ENCODE results near the gene RNASE4. TPM values are rescaled to one million over a fixed set of nuclear protein-coding genes. Genes with fewer than 3 reads are reported as not detected.

Gene RNASE4
- total RNA-seq, 1 experiment from 2014 or later: 3.9 TPM

DNA sequence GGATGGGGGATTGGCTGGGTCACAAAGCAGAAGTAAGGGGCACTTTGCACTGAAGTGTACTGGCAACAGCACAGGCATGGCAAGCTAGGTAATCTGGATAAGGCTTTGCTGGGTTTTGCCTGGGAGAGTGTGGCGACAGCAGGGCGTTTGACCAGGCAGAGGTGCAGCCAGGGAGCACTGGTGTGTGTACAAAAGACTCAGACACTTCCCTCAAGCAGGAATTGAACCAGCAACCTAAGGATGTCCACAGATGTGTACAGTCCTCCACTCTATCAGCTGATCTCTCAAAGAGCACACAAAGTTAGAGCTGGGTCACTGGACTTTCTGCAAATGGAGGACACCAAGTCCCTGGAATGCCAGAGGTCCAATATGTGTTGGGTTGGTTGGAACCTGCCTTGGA is 15.4 kb upstream of the RNASE4 start:
- DNase-seq (ENCODE audit: low read depth, low spot score): no peak
- CTCF ChIA-PET: interaction anchor here (1.3 to 1.8 kb wide), 2 partner anchors 11 to 12 kb away, joined by 4 to 7 read pairs; no protein-coding TSS in a partner anchor
- no peak for TF ChIP-seq POLR2A (IDR thresholded peaks at IDR 0.05; ENCODE audit: borderline replicate concordance, extremely low read depth, insufficient read depth, insufficient read length)
- no peak for TF ChIP-seq JUND (IDR thresholded peaks at IDR 0.05)
- TF ChIP-seq TCF7L2 (IDR thresholded peaks at IDR 0.05; ENCODE audit: borderline replicate concordance, extremely low read depth, insufficient read depth, insufficient read length): no peak
- no peak for TF ChIP-seq ZBTB33 (IDR thresholded peaks at IDR 0.05; ENCODE audit: extremely low read depth, insufficient replicate concordance, low read length)
- TF ChIP-seq SRF (IDR thresholded peaks at IDR 0.05; ENCODE audit: low read depth): no peak
- TF ChIP-seq, protein P1, sequence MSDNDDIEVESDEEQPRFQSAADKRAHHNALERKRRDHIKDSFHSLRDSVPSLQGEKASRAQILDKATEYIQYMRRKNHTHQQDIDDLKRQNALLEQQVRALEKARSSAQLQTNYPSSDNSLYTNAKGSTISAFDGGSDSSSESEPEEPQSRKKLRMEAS (IDR thresholded peaks at IDR 0.05): no peak
- TF ChIP-seq FOSL1 (IDR thresholded peaks at IDR 0.05; ENCODE audit: low read depth): no peak
- no peak for TF ChIP-seq EGR1 (IDR thresholded peaks at IDR 0.05; ENCODE audit: low read depth)
- TF ChIP-seq POLR2AphosphoS5 (IDR thresholded peaks at IDR 0.05; ENCODE audit: low read depth, low read length): no peak
- TF ChIP-seq CBX3 (IDR thresholded peaks at IDR 0.05; ENCODE audit: low read depth): no peak
- TF ChIP-seq CTCF (IDR thresholded peaks at IDR 0.05 in 2 of 3, conservative IDR thresholded peaks at IDR 0.05 in 1 of 3; ENCODE audit: borderline replicate concordance in 1 of 3, insufficient read depth in 1 of 3, low read depth in 2 of 3, low read length in 2 of 3): no peak
- TF ChIP-seq ZNF274 (IDR thresholded peaks at IDR 0.05; ENCODE audit: low read depth, low read length): no peak
- no peak for TF ChIP-seq CEBPB (IDR thresholded peaks at IDR 0.05; ENCODE audit: low read depth)

More for the DNA sequence above, 15.4 kb upstream of the RNASE4 start:
- H3K9me2 ChIP-seq (ENCODE audit: insufficient read depth): no peaks in the 10 kb centered on the region
- no peak overlapping the region for H3K4me2 ChIP-seq (ENCODE audit: low read length)
- no peaks in the 10 kb centered on the region for H3K27me3 ChIP-seq (ENCODE audit: insufficient read depth, low read length)
- no peak overlapping the region for H2AFZ ChIP-seq (ENCODE audit: low read depth, low read length, poor library complexity, severe bottlenecking)
- H3K79me2 ChIP-seq (ENCODE audit: insufficient read depth, low read length): no peaks in the 10 kb centered on the region
- H4K20me1 ChIP-seq (ENCODE audit: insufficient read depth): no peaks in the 10 kb centered on the region
- H3K9me3 ChIP-seq (ENCODE audit: control insufficient read depth in 1 of 2, insufficient read depth in 1 of 2, low read depth in 1 of 2, low read length in 2 of 2): no peaks in the 10 kb centered on the region
- no peak overlapping the region for H3K27ac ChIP-seq (ENCODE audit: low read depth, low read length)
- ChIA-PET POLR2A (no interaction called here), RAD21 (ENCODE audit: low non-redundant PET in 1 of 2, low total read pairs in 2 of 2, uncharacterized antibody in 2 of 2, unreplicated experiment in 2 of 2) (no interaction called here)
- H3K4me1 ChIP-seq (ENCODE audit: control insufficient read depth in 1 of 2, insufficient read depth in 2 of 2, low read length in 2 of 2): peaks cover under 1 to 4% of the 10 kb centered on the region in 2 experiments; a peak in 3 of 4 replicates
- peak; percentile 65; the same call in 1 of the 2 replicates for ATAC-seq
- intact Hi-C loops (cut with micrococcal nuclease): no loop called here
- no peaks in the 10 kb centered on the region for H3K36me3 ChIP-seq (ENCODE audit: control insufficient read depth in 1 of 2, insufficient read depth in 2 of 2, low read length in 2 of 2)
- no peak overlapping the region for H3K9ac ChIP-seq (ENCODE audit: low read length)
- no peak overlapping the region for H3K4me3 ChIP-seq (replicated peaks in 1 of 2; ENCODE audit: low read depth in 1 of 2, low read length in 2 of 2)
- BruUV-seq (replicated peaks): no TSS peak
